ENCODE results near the gene ASTN2.

The ASTN2 gene

DNA sequence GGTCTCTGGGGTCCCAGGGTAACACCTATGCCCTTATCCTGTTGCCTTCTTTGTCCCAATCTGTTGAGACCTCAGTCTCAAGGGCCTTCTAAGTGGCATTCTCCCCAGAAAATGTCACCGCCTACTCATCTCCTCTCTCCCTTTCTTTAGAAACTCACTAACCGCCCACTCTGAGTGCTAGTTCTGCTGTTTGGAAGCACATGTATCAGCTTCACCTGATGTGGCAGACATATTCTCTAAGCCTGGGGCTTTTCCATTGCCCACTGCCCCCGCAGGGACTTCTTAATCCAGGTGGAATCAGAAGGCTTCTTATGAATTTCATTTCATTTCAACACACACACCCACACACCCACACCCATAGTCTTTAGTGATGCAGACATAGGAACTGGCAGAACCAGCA lies 165.1 kb downstream of the ASTN2 start:
- Histone ChIP-seq H3K4me3 (ENCODE audit: low read depth in 1 of 2, low read length in 2 of 2) (no peak overlapping the region), H3K4me2 (ENCODE audit: insufficient read depth, low read length) (no peak overlapping the region), H3K79me2 (ENCODE audit: insufficient read depth, low read length) (no peaks in the 10 kb centered on the region), H2AFZ (ENCODE audit: low read depth, low read length) (no peak overlapping the region), H3K27me3 (ENCODE audit: insufficient read depth, low read length, poor library complexity) (no peaks in the 10 kb centered on the region), H3K4me1 (ENCODE audit: insufficient read depth, low read length) (no peaks in the 10 kb centered on the region), H4K20me1 (ENCODE audit: insufficient read depth, low read length) (no peaks in the 10 kb centered on the region), H3K27ac (ENCODE audit: low read length) (no peak overlapping the region), H3K36me3 (ENCODE audit: insufficient read depth, low read length) (no peaks in the 10 kb centered on the region), H3K9me3 (ENCODE audit: insufficient read depth, low read length, severe bottlenecking) (no peaks in the 10 kb centered on the region), H3K9ac (ENCODE audit: low read depth, low read length) (no peak overlapping the region)
- ATAC-seq (ENCODE audit: insufficient read depth, low read depth) (no peak), DNase-seq (no peak)
- no peak for TF ChIP-seq EZH2 (IDR thresholded peaks at IDR 0.05; ENCODE audit: borderline replicate concordance, low read depth, low read length, severe bottlenecking)
- TF ChIP-seq, protein P1, sequence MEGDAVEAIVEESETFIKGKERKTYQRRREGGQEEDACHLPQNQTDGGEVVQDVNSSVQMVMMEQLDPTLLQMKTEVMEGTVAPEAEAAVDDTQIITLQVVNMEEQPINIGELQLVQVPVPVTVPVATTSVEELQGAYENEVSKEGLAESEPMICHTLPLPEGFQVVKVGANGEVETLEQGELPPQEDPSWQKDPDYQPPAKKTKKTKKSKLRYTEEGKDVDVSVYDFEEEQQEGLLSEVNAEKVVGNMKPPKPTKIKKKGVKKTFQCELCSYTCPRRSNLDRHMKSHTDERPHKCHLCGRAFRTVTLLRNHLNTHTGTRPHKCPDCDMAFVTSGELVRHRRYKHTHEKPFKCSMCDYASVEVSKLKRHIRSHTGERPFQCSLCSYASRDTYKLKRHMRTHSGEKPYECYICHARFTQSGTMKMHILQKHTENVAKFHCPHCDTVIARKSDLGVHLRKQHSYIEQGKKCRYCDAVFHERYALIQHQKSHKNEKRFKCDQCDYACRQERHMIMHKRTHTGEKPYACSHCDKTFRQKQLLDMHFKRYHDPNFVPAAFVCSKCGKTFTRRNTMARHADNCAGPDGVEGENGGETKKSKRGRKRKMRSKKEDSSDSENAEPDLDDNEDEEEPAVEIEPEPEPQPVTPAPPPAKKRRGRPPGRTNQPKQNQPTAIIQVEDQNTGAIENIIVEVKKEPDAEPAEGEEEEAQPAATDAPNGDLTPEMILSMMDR (IDR thresholded peaks at IDR 0.05; ENCODE audit: borderline replicate concordance, extremely low read depth, low read length, poor library complexity, severe bottlenecking): no peak

DNA sequence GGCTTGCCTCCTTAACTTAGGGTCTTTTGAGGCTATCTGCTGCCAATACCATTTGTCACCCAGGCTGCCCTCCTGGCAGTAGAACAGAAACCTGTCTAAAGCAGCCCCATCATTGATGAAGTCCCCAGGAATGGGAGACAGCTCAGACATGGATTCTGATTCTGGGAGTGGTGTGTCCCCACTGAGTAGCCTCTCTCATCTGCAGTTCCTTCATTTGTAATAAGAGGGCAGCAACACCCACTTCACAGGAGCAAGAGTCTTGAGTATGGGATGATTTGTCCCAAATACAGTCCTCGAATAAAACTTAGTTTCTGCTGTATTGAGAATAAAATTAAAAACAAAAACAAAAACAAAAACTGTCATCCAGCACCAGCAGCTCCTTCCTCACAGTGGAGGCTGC lies 167.6 kb downstream of the ASTN2 start:
- H3K9ac ChIP-seq (ENCODE audit: low read depth, low read length): no peak overlapping the region
- no peaks in the 10 kb centered on the region for H3K27me3 ChIP-seq (ENCODE audit: insufficient read depth, low read length, poor library complexity)
- no peaks in the 10 kb centered on the region for H3K4me1 ChIP-seq (ENCODE audit: insufficient read depth, low read length)
- no peak overlapping the region for H3K4me2 ChIP-seq (ENCODE audit: insufficient read depth, low read length)
- DNase-seq (no peak), ATAC-seq (ENCODE audit: insufficient read depth, low read depth) (no peak)
- no peaks in the 10 kb centered on the region for H3K79me2 ChIP-seq (ENCODE audit: insufficient read depth, low read length)
- no peaks in the 10 kb centered on the region for H3K36me3 ChIP-seq (ENCODE audit: insufficient read depth, low read length)
- no peak for TF ChIP-seq EZH2 (IDR thresholded peaks at IDR 0.05; ENCODE audit: borderline replicate concordance, low read depth, low read length, severe bottlenecking)
- TF ChIP-seq, protein P1 (IDR thresholded peaks at IDR 0.05; ENCODE audit: borderline replicate concordance, extremely low read depth, low read length, poor library complexity, severe bottlenecking): peak; percentile 40
- H3K9me3 ChIP-seq (ENCODE audit: insufficient read depth, low read length, severe bottlenecking): no peaks in the 10 kb centered on the region
- H3K27ac ChIP-seq (ENCODE audit: low read length): no peak overlapping the region
- no peak overlapping the region for H2AFZ ChIP-seq (ENCODE audit: low read depth, low read length)
- no peak overlapping the region for H3K4me3 ChIP-seq (ENCODE audit: low read depth in 1 of 2, low read length in 2 of 2)
- H4K20me1 ChIP-seq (ENCODE audit: insufficient read depth, low read length): no peaks in the 10 kb centered on the region

DNA sequence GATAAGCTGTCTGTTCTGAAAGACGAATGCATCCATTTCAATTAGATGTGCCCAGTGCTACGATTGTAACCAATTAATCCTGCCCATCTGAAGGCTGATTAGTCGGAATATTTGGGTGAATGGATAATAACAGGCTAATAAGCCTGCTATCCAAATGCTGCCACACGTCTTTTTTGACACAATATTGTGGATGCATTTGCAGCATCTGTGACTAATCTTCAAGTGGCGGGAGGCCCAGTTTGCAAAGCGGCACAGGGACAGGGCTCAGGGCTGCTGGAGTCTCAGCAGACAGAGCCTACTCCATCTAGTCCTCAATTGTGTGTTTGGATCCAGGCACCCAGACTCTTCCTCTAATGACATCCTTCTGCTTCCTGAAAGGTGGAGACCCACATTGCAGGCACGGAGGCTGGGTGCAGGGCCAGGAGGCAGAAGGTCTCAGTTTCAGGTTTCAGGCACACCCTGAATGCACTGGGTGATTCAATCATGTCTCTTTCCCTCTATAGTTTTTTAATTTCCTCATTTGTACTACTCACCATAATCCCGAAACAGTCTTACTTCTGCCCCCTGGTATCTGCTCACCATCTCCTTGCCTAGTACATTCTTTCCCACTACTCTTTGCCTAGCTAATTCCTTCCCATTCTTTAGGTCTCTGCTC lies 169.6 kb downstream of the ASTN2 start:
- no peaks in the 10 kb centered on the region for H3K36me3 ChIP-seq (ENCODE audit: insufficient read depth, low read length)
- ATAC-seq (ENCODE audit: insufficient read depth, low read depth) (no peak), DNase-seq (no peak)
- H3K9me3 ChIP-seq (ENCODE audit: insufficient read depth, low read length, severe bottlenecking): no peaks in the 10 kb centered on the region
- no peak overlapping the region for H3K4me2 ChIP-seq (ENCODE audit: insufficient read depth, low read length)
- TF ChIP-seq EZH2 (IDR thresholded peaks at IDR 0.05; ENCODE audit: borderline replicate concordance, low read depth, low read length, severe bottlenecking): no peak
- TF ChIP-seq, protein P1 (IDR thresholded peaks at IDR 0.05; ENCODE audit: borderline replicate concordance, extremely low read depth, low read length, poor library complexity, severe bottlenecking): no peak
- no peaks in the 10 kb centered on the region for H3K27me3 ChIP-seq (ENCODE audit: insufficient read depth, low read length, poor library complexity)
- no peak overlapping the region for H3K4me3 ChIP-seq (ENCODE audit: low read depth in 1 of 2, low read length in 2 of 2)
- H3K9ac ChIP-seq (ENCODE audit: low read depth, low read length): no peak overlapping the region
- H3K27ac ChIP-seq (ENCODE audit: low read length): no peak overlapping the region
- H2AFZ ChIP-seq (ENCODE audit: low read depth, low read length): no peak overlapping the region
- H4K20me1 ChIP-seq (ENCODE audit: insufficient read depth, low read length): no peaks in the 10 kb centered on the region
- H3K79me2 ChIP-seq (ENCODE audit: insufficient read depth, low read length): no peaks in the 10 kb centered on the region
- H3K4me1 ChIP-seq (ENCODE audit: insufficient read depth, low read length): no peaks in the 10 kb centered on the region

Measured in DND-41 (cell line).